ENCODE measurements around the gene GFER.

DNA sequence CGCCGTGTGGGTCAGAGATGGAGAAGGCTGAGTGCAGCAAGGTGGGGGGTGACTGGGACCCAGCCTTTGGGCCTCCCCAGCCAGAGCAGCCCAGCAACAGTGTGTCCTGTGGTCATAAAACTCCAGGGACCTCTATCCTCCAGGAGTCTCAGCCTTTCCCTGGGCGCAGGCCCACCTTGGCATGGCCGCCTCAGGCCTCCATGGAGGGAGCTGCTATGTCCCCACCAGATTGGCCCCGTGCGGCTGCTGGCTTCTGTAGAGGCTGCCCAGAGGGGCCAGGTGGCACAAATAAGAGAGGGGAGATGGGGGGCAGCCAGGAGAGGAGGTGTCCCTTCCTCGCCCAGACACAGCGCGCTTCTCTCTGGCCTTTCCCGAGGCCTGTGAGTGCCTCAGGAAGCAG, 3.2 kb downstream of the GFER start:
- TF ChIP-seq, protein P1, sequence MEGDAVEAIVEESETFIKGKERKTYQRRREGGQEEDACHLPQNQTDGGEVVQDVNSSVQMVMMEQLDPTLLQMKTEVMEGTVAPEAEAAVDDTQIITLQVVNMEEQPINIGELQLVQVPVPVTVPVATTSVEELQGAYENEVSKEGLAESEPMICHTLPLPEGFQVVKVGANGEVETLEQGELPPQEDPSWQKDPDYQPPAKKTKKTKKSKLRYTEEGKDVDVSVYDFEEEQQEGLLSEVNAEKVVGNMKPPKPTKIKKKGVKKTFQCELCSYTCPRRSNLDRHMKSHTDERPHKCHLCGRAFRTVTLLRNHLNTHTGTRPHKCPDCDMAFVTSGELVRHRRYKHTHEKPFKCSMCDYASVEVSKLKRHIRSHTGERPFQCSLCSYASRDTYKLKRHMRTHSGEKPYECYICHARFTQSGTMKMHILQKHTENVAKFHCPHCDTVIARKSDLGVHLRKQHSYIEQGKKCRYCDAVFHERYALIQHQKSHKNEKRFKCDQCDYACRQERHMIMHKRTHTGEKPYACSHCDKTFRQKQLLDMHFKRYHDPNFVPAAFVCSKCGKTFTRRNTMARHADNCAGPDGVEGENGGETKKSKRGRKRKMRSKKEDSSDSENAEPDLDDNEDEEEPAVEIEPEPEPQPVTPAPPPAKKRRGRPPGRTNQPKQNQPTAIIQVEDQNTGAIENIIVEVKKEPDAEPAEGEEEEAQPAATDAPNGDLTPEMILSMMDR (tag by site-specific recombination; IDR thresholded peaks at IDR 0.05): no peak
- TF ChIP-seq ZNF274 (IDR thresholded peaks at IDR 0.05; ENCODE audit: low read length) (no peak), ZNF274 (tag by site-specific recombination; IDR thresholded peaks at IDR 0.05; ENCODE audit: borderline replicate concordance) (no peak), KLF9 (tag by site-specific recombination; IDR thresholded peaks at IDR 0.05; ENCODE audit: low read depth) (no peak), ZSCAN30 (tag by site-specific recombination; IDR thresholded peaks at IDR 0.05) (no peak), ZNF202 (tag by site-specific recombination; IDR thresholded peaks at IDR 0.05; ENCODE audit: borderline replicate concordance) (no peak)
- TF ChIP-seq, protein P2, sequence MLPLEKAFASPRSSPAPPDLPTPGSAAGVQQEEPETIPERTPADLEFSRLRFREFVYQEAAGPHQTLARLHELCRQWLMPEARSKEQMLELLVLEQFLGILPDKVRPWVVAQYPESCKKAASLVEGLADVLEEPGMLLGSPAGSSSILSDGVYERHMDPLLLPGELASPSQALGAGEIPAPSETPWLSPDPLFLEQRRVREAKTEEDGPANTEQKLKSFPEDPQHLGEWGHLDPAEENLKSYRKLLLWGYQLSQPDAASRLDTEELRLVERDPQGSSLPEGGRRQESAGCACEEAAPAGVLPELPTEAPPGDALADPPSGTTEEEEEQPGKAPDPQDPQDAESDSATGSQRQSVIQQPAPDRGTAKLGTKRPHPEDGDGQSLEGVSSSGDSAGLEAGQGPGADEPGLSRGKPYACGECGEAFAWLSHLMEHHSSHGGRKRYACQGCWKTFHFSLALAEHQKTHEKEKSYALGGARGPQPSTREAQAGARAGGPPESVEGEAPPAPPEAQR (tag by site-specific recombination; IDR thresholded peaks at IDR 0.05): no peak
- TF ChIP-seq, protein P3, sequence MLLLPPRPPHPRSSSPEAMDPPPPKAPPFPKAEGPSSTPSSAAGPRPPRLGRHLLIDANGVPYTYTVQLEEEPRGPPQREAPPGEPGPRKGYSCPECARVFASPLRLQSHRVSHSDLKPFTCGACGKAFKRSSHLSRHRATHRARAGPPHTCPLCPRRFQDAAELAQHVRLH (tag by site-specific recombination; IDR thresholded peaks at IDR 0.05): no peak
- TF ChIP-seq, protein P4, sequence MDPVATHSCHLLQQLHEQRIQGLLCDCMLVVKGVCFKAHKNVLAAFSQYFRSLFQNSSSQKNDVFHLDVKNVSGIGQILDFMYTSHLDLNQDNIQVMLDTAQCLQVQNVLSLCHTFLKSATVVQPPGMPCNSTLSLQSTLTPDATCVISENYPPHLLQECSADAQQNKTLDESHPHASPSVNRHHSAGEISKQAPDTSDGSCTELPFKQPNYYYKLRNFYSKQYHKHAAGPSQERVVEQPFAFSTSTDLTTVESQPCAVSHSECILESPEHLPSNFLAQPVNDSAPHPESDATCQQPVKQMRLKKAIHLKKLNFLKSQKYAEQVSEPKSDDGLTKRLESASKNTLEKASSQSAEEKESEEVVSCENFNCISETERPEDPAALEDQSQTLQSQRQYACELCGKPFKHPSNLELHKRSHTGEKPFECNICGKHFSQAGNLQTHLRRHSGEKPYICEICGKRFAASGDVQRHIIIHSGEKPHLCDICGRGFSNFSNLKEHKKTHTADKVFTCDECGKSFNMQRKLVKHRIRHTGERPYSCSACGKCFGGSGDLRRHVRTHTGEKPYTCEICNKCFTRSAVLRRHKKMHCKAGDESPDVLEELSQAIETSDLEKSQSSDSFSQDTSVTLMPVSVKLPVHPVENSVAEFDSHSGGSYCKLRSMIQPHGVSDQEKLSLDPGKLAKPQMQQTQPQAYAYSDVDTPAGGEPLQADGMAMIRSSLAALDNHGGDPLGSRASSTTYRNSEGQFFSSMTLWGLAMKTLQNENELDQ (tag by site-specific recombination; IDR thresholded peaks at IDR 0.05; ENCODE audit: low read depth): no peak
